Neural cell (in vitro differentiated cells): ENCODE results near the gene PRMT9. TPM values are rescaled to one million over a fixed set of nuclear protein-coding genes. Genes with fewer than 3 reads are reported as not detected.

Experiments
- H2AFZ ChIP-seq: fragments of 200-600, 300-800 bp; sonication (generic), shearing (Covaris generic); 2 replicates; pipeline ENCODE4 v1.6.0; 2014; ENCODE audit warnings: low read depth, mild to moderate bottlenecking, antibody characterized with exemption, low read length, moderate library complexity
- H3F3A ChIP-seq: fragments of 200-600 bp; shearing (Covaris generic); 2 replicates; pipeline ENCODE4 v1.6.1; 2016; ENCODE audit warnings: mild to moderate bottlenecking, moderate library complexity, mixed read lengths, antibody characterized with exemption, low read length; ENCODE audit not compliant: insufficient read depth, poor library complexity, severe bottlenecking
- H3K27ac ChIP-seq: fragments of 200-600, 300-800 bp; sonication (generic), shearing (Covaris generic); 2 replicates; pipeline ENCODE4 v1.5.1; 2014; ENCODE audit warnings: mild to moderate bottlenecking, low read length, moderate library complexity
- H3K27me3 ChIP-seq: fragments of 300-800, 200-600 bp; sonication (generic), shearing (Covaris generic); 2 replicates; pipeline ENCODE4 v1.6.0; 2014; ENCODE audit warnings: mild to moderate bottlenecking, low read depth, low read length, moderate library complexity; ENCODE audit not compliant: insufficient read depth
- H3K36me3 ChIP-seq: fragments of 300-800, 200-600 bp; sonication (generic), shearing (Covaris generic); 2 replicates; pipeline ENCODE4 v1.5.1; 2014; ENCODE audit warnings: mild to moderate bottlenecking, antibody characterized with exemption, low read length, moderate library complexity; ENCODE audit not compliant: insufficient read depth
- H3K4me2 ChIP-seq: fragments of 300-800, 200-600 bp; sonication (generic), shearing (Covaris generic); 2 replicates; pipeline ENCODE4 v1.6.0; 2014; ENCODE audit warnings: mild to moderate bottlenecking, low read length
- H3K4me3 ChIP-seq: fragments of 300-800, 200-600 bp; sonication (generic), shearing (Covaris generic); 2 replicates; pipeline ENCODE4 v1.5.1; 2014; ENCODE audit warnings: mild to moderate bottlenecking, low read length, moderate library complexity
- H3K79me2 ChIP-seq: fragments of 200-600 bp; shearing (Covaris generic); replicated peaks from 2 replicates; pipeline ENCODE4 v1.6.0; 2014; ENCODE audit warnings: mild to moderate bottlenecking, low read length, moderate library complexity; ENCODE audit not compliant: insufficient read depth
- H3K9ac ChIP-seq: fragments of 300-800, 200-600 bp; sonication (generic), shearing (Covaris generic); 2 replicates; pipeline ENCODE4 v1.6.1; 2016; ENCODE audit warnings: mild to moderate bottlenecking, low read length, mixed read lengths
- H3K9me2 ChIP-seq: fragments of 200-600 bp; shearing (Covaris generic); 2 replicates; pipeline ENCODE4 v1.6.1; 2016; ENCODE audit warnings: mild to moderate bottlenecking, low read length, mixed read lengths; ENCODE audit not compliant: insufficient read depth
- H3K9me3 ChIP-seq: fragments of 200-600, 300-800 bp; sonication (generic), shearing (Covaris generic); 2 replicates; pipeline ENCODE4 v1.6.1; 2016; ENCODE audit warnings: mild to moderate bottlenecking, mixed run types, low read length, moderate library complexity, mixed read lengths
- H4K20me1 ChIP-seq: fragments of 200-600 bp; shearing (Covaris generic); 2 replicates; pipeline ENCODE4 v1.6.1; 2016; ENCODE audit warnings: mild to moderate bottlenecking, mixed run types; ENCODE audit not compliant: insufficient read depth
- EP300 ChIP-seq: fragments of 450-650 bp; conservative IDR thresholded peaks from 2 replicates; pipeline ENCODE4 v1.6.1; 2014; ENCODE audit warnings: antibody characterized with exemption, mild to moderate bottlenecking, moderate library complexity; ENCODE audit not compliant: poor library complexity, severe bottlenecking
- EZH2 ChIP-seq: fragments of 200-600, 300-800 bp; shearing (Covaris generic), sonication (generic); IDR thresholded peaks from 2 replicates; pipeline ENCODE4 v1.6.1; 2014; ENCODE audit warnings: antibody characterized with exemption, low read length, borderline replicate concordance, mild to moderate bottlenecking; ENCODE audit not compliant: insufficient read depth, poor library complexity, severe bottlenecking
- MXI1 ChIP-seq: fragments of 450-650 bp; conservative IDR thresholded peaks from 2 replicates; pipeline ENCODE4 v1.6.1; 2014; ENCODE audit warnings: antibody characterized with exemption, mild to moderate bottlenecking; ENCODE audit not compliant: poor library complexity, severe bottlenecking
- POLR2AphosphoS5 ChIP-seq: IDR thresholded peaks from 2 replicates; pipeline ENCODE4 v1.6.1; 2012
- RAD21 ChIP-seq: fragments of 450-650 bp; conservative IDR thresholded peaks from 2 replicates; pipeline ENCODE4 v1.6.1; 2014; ENCODE audit warnings: antibody characterized with exemption, mild to moderate bottlenecking, moderate library complexity
- SMC3 ChIP-seq: fragments of 450-650 bp; conservative IDR thresholded peaks from 2 replicates; pipeline ENCODE4 v1.6.1; 2014; ENCODE audit warnings: antibody characterized with exemption, mild to moderate bottlenecking, moderate library complexity; ENCODE audit not compliant: poor library complexity
- TAF1 ChIP-seq: IDR thresholded peaks from 2 replicates; pipeline ENCODE4 v1.6.1; 2012; ENCODE audit warnings: low read depth
- polyA plus RNA-seq: library from polyadenylated mRNA; depleted of rRNA; stranded (reverse); fragments of >200 nt; gene quantifications from 2 replicates; pipeline ENCODE4 v1.2.3, GENCODE V29; 2014
- TF ChIP-seq, protein P1 (sequence below): fragments of 450-650 bp; IDR thresholded peaks from 2 replicates; pipeline ENCODE4 v1.5.1; 2014; ENCODE audit warnings: antibody characterized with exemption, mild to moderate bottlenecking, moderate library complexity; ENCODE audit not compliant: poor library complexity, severe bottlenecking
- TF ChIP-seq, protein P2 (sequence below): IDR thresholded peaks from 2 replicates; pipeline ENCODE4 v1.6.1; 2012; ENCODE audit warnings: borderline replicate concordance

The PRMT9 gene
- polyA plus RNA-seq, 1 donor from 2014 or later: 23.6 TPM

DNA sequence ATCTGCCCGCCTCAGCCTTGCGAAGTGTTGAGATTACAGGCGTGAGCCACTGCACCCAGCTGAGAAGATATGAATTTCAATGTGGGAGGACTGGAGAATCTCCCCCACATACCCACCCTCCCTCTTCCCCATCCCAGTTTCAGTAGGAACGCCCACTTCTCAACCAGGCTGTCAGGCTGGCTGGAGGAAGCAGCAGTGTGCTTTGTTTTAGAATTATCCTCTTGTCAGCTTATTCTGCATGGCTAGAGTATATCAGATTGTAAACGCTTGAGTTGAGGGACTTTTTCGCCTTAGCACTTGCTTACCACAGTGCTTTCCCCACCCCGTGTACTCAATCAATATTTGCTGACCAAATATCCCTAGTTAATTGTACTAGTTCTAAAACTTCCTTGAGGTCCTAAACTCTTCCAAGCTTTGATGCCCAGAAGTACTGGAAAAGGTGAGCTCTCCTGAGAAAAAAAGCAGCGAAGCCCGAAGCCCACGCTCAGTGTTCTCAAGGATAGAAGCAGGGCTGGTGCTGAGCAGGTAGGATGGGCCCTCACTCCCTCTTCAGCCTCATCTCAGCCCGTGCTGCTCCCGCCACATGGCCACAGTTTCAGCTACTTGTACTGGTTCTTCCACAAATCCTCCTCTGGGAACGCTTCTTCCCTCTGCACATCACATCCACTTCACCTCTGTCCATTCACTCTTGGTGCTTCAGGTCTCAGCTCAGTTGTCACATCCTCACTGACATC lies 40.7 kb upstream of the PRMT9 start:
- H3K27me3 ChIP-seq: peaks cover 28% of the 10 kb centered on the region
- H3K27ac ChIP-seq: no peak overlapping the region

DNA sequence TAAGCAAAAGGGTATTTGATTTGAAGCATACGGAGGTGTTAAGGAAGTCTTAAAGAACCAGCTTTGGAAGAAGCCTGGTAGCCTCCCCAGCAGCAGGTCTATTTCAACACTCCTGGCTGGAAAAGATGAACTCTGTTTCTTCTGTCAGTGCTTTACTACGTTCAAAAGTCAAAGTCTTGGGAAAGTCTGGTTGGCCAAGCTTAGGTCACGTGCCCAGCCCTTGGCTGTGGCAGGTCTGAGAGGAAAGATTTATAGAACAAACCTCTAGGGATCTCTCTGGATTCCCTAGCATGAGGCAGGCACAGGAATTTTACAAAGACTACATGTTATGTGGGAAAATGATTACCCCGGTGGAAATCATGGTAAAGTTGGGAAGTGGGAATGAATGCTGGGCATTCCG lies 39.4 kb upstream of the PRMT9 start:
- no peak overlapping the region for H3K27ac ChIP-seq
- H3K9ac ChIP-seq: no peak overlapping the region
- no peaks in the 10 kb centered on the region for H3K36me3 ChIP-seq
- H3K9me3 ChIP-seq: no peaks in the 10 kb centered on the region
- TF ChIP-seq TAF1 (no peak), EP300 (no peak), POLR2AphosphoS5 (no peak), MXI1 (no peak)
- TF ChIP-seq, protein P1, sequence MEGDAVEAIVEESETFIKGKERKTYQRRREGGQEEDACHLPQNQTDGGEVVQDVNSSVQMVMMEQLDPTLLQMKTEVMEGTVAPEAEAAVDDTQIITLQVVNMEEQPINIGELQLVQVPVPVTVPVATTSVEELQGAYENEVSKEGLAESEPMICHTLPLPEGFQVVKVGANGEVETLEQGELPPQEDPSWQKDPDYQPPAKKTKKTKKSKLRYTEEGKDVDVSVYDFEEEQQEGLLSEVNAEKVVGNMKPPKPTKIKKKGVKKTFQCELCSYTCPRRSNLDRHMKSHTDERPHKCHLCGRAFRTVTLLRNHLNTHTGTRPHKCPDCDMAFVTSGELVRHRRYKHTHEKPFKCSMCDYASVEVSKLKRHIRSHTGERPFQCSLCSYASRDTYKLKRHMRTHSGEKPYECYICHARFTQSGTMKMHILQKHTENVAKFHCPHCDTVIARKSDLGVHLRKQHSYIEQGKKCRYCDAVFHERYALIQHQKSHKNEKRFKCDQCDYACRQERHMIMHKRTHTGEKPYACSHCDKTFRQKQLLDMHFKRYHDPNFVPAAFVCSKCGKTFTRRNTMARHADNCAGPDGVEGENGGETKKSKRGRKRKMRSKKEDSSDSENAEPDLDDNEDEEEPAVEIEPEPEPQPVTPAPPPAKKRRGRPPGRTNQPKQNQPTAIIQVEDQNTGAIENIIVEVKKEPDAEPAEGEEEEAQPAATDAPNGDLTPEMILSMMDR: no peak
- H3K27me3 ChIP-seq: peaks cover 16% of the 10 kb centered on the region
- no peak overlapping the region for H3K4me3 ChIP-seq
- no peaks in the 10 kb centered on the region for H4K20me1 ChIP-seq
- no peaks in the 10 kb centered on the region for H3F3A ChIP-seq
- H3K79me2 ChIP-seq: no peaks in the 10 kb centered on the region
- no peak overlapping the region for H2AFZ ChIP-seq
- H3K9me2 ChIP-seq: no peaks in the 10 kb centered on the region
- H3K4me2 ChIP-seq: no peak overlapping the region

More for the DNA sequence above, 40.7 kb upstream of the PRMT9 start:
- Histone ChIP-seq H3K36me3 (no peaks in the 10 kb centered on the region), H3F3A (no peaks in the 10 kb centered on the region), H3K9me3 (no peaks in the 10 kb centered on the region), H3K9ac (no peak overlapping the region), H3K4me3 (no peak overlapping the region), H3K4me2 (no peak overlapping the region), H4K20me1 (no peaks in the 10 kb centered on the region), H3K9me2 (no peaks in the 10 kb centered on the region), H3K79me2 (no peaks in the 10 kb centered on the region), H2AFZ (no peak overlapping the region)
- no peak for TF ChIP-seq SMC3
- TF ChIP-seq TAF1: no peak
- no peak for TF ChIP-seq MXI1
- TF ChIP-seq EP300: no peak
- TF ChIP-seq, protein P1: no peak
- TF ChIP-seq POLR2AphosphoS5: no peak
- TF ChIP-seq RAD21: no peak
- TF ChIP-seq EZH2: no peak
- TF ChIP-seq, protein P2, sequence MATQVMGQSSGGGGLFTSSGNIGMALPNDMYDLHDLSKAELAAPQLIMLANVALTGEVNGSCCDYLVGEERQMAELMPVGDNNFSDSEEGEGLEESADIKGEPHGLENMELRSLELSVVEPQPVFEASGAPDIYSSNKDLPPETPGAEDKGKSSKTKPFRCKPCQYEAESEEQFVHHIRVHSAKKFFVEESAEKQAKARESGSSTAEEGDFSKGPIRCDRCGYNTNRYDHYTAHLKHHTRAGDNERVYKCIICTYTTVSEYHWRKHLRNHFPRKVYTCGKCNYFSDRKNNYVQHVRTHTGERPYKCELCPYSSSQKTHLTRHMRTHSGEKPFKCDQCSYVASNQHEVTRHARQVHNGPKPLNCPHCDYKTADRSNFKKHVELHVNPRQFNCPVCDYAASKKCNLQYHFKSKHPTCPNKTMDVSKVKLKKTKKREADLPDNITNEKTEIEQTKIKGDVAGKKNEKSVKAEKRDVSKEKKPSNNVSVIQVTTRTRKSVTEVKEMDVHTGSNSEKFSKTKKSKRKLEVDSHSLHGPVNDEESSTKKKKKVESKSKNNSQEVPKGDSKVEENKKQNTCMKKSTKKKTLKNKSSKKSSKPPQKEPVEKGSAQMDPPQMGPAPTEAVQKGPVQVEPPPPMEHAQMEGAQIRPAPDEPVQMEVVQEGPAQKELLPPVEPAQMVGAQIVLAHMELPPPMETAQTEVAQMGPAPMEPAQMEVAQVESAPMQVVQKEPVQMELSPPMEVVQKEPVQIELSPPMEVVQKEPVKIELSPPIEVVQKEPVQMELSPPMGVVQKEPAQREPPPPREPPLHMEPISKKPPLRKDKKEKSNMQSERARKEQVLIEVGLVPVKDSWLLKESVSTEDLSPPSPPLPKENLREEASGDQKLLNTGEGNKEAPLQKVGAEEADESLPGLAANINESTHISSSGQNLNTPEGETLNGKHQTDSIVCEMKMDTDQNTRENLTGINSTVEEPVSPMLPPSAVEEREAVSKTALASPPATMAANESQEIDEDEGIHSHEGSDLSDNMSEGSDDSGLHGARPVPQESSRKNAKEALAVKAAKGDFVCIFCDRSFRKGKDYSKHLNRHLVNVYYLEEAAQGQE: no peak
